Cardiac fibroblast (primary cell): ENCODE measurements around the gene ARHGEF2.

ENCODE experiments used
- DNase-seq, 2 donors: peaks; one replicate each; pipeline versions ENCODE4 v3.0.0 to v3.0.0-alpha.2; 2010; ENCODE audit warnings: low read depth in 2 of 2
- H3K4me3 ChIP-seq, 2 donors: replicated peaks in 1 of 2; 1 replicate in 1 of 2; 2 replicates in 1 of 2; pipeline ENCODE4 v1.5.1; 2011; ENCODE audit warnings: low read depth in 2 of 2, low read length in 2 of 2, mild to moderate bottlenecking in 2 of 2, moderate library complexity in 1 of 2
- TF ChIP-seq, protein P1 (sequence below): IDR thresholded peaks from one replicate; pipeline ENCODE4 v1.5.1; 2011; ENCODE audit warnings: low read depth, mild to moderate bottlenecking, low read length, inconsistent platforms

ARHGEF2 gene

GRCh38 chr1:155978325-155978972 is at the start of gene ARHGEF2:
TSS of gene ARHGEF2 (minus strand) at chr1:155978547. CDS start at chr1:155978427, 120 bp downstream.
- peak; percentile 56 to 61 for DNase-seq
- H3K4me3 ChIP-seq = peak within 1 kb of the TSS; percentile 87 to 94
- TF ChIP-seq, protein P1, sequence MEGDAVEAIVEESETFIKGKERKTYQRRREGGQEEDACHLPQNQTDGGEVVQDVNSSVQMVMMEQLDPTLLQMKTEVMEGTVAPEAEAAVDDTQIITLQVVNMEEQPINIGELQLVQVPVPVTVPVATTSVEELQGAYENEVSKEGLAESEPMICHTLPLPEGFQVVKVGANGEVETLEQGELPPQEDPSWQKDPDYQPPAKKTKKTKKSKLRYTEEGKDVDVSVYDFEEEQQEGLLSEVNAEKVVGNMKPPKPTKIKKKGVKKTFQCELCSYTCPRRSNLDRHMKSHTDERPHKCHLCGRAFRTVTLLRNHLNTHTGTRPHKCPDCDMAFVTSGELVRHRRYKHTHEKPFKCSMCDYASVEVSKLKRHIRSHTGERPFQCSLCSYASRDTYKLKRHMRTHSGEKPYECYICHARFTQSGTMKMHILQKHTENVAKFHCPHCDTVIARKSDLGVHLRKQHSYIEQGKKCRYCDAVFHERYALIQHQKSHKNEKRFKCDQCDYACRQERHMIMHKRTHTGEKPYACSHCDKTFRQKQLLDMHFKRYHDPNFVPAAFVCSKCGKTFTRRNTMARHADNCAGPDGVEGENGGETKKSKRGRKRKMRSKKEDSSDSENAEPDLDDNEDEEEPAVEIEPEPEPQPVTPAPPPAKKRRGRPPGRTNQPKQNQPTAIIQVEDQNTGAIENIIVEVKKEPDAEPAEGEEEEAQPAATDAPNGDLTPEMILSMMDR = peak; percentile 22

DNA sequence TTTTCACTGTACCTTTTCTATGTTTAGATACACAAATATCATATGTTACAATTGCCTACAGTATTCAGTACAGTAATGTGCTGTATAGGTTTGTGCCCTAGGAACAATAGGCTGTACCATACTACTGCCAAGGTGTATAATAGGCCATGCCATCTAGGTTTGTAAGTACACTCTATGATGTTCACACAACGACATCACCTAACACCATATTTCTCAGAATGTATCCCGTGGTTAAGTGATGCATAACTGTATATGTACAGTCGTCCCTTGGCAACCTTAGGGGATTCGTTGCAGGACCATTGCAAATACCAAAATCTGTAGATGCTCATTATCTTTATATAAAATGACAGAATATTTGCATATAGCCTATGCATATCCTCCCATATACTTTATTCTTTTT is 48.2 kb upstream of the ARHGEF2 start:
- TF ChIP-seq, protein P1 = no peak
- DNase-seq = no peak
- no peak overlapping the region for H3K4me3 ChIP-seq

DNA sequence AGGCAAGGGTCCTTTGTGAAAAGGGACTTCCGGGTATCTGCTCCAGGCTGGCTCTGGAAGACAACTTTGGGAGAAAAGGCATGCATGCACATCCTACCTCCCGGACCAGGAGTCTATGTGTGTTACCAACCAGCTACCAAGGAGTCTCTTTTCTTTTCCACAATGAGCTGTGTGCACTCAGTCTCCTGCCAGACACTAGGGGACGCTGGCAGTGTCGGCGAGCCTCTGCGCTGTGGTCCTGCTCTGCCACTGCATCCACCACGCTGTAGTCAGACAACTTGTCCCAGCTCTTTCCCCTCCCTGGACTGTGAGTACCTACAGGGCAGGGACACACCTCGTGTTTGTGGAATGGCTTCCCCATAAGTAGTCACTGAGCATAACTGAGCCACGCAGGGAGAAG is 47.5 kb upstream of the ARHGEF2 start:
- DNase-seq = peak; percentile 49 to 50
- TF ChIP-seq, protein P1 = peak; percentile 82
- H3K4me3 ChIP-seq = no peak overlapping the region

DNA sequence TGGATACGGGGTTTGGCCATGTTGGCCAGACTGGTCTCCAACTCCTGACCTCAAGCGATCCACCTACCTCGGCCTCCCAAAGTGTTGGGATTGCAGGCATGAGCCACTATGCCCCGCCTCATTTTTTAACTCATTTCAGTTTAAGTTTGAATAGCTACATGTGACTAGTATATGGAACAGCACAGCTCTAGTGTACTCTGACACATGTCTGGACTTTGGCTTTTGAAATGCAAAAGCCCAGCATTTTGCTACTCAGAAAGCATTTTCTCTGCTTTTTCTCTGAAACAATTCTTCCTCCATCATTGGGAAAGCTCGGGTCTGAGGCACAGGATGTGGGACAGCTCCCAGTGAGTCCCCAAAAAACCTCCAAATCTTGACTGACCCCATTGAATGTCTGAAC is 46.5 kb upstream of the ARHGEF2 start:
- no peak for DNase-seq
- TF ChIP-seq, protein P1 = no peak
- H3K4me3 ChIP-seq = no peak overlapping the region

DNA sequence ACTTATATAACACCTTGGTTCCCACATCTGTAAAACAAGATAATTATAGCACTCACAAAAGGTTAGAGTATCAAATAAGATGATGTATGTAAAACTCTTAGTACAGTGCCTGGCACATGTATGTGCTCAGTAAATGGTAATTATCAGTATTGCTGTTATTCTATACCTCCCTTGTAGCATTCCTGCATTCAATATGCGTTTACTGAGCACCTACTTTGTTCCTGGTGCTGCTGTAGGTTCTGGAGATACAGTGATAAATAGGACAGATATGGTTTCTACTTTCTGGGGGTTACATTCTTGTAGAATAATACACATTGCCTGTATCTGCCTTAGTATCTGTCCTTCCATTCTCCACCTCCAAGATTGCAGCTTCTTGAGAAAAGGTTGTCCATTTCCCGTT is 43.6 kb upstream of the ARHGEF2 start:
- TF ChIP-seq, protein P1 = no peak
- H3K4me3 ChIP-seq = no peak overlapping the region
- DNase-seq = no peak

DNA sequence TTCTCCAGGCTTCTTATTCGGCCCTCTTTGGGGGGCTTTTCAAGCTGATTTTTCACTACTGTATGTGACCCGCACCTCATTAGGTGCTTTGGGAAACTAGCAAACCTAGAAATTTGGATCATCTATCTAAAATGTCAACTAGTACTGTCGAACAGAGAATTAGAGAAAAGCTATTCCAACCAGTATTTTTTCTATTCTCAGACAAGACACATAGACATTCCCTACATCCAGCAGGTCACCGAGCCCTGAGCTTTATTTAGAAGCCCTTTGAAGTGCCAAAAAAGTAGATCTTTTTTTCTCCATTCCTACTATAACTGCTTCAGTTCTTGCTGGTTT is 42.7 kb upstream of the ARHGEF2 start:
- TF ChIP-seq, protein P1 = no peak
- no peak for DNase-seq
- peak overlapping the region; percentile 78 to 80 for H3K4me3 ChIP-seq
